Pancreas (tissue), 10 donors: ENCODE data around the gene C2. TPM values are rescaled to one million over a fixed set of nuclear protein-coding genes. Genes with fewer than 3 reads are reported as not detected.
"Not testable (repeated sequence)": the region's sequence is repeated elsewhere in the genome, so short reads cannot be mapped to it uniquely, and the experiment has no call there.

Experiments
- ATAC-seq, 4 donors: fragments of 200-7000 bp; cut with Tn5 transposase; one replicate each; pipeline versions ENCODE4 v1.8.0 to v1.9.1; 2020; ENCODE audit warnings: mild to moderate bottlenecking in 4 of 4, moderate library complexity in 4 of 4
- DNase-seq, 6 donors: peaks; one replicate each; pipeline ENCODE4 v3.0.0-alpha.2; 2020
- FAIRE-seq: peaks from 2 replicates; lab custom pipeline; 2012; peaks lifted over from hg19 to GRCh38; lab: Jason Lieb, UNC
- H3K27ac ChIP-seq, 4 donors: fragments of 200-600 bp; sonication (generic); 1 replicate in 3 of 4; 2 replicates in 1 of 4; pipeline versions ENCODE4 v1.5.0 to v1.8.0; 2020
- H3K27me3 ChIP-seq, 4 donors: fragments of 200-600 bp; one replicate each; pipeline ENCODE4 v1.8.0; 2021
- H3K36me3 ChIP-seq, 3 donors: fragments of 200-600 bp; sonication (generic) in 1 of 3; one replicate each; pipeline versions ENCODE4 v1.5.0 to v1.8.0; 2020 to 2021
- H3K4me1 ChIP-seq, 3 donors: fragments of 200-600 bp; one replicate each; pipeline ENCODE4 v1.8.0; 2021
- H3K4me3 ChIP-seq, 4 donors: fragments of 200-600 bp; sonication (generic) in 2 of 4; one replicate each; pipeline versions ENCODE4 v1.5.0 to v1.8.0; 2020 to 2021
- H3K9me3 ChIP-seq, 4 donors: fragments of 200-600 bp; one replicate each; pipeline ENCODE4 v1.8.0; 2021
- CTCF ChIP-seq, 4 donors: fragments of 200-600 bp; sonication (generic) in 3 of 4; IDR thresholded peaks; one replicate each; pipeline versions ENCODE4 v1.5.0 to v1.8.0; 2021; ENCODE audit warnings: antibody characterized with exemption in 4 of 4
- WGBS, 2 donors: extraction: QIAGEN DNeasy Blood & Tissue Kit; methylation state at CpG; one replicate each; pipeline ENCODE4 v1.1.7; 2013; 5-methylcytosine and 5-hydroxymethylcytosine counted together
- intact Hi-C, 3 donors: fragments of 100-400 bp; cut with DNase I; formaldehyde crosslinking; loops; one replicate each; pipeline versions ENCODE4 v1.11.1 to v1.14.2; 2022
- polyA plus RNA-seq, 2 donors: library from polyadenylated mRNA; stranded (reverse); fragments of 200-250 nt; gene quantifications; one replicate each; pipeline ENCODE4 v1.2.3, GENCODE V29; 2013
- total RNA-seq, 6 donors: library from RNA; stranded (reverse); fragmentation: NEBNext Ultra II Directional in 4 of 6; extraction: Animal tissue kit (Norgen Biotek cat#: 25700) in 4 of 6; gene quantifications; one replicate each; pipeline versions ENCODE4 v1.2.1 to v1.2.4, GENCODE V29; 2021 to 2023
- donor health status: healthy with polysubstance abuse.
- donor health status: DM: no; HTN: no; CAD: no; lungs with moderate emphysema.
- donor health status: DM: no; HTN: no; CAD: no.
- donor health status: control.
- donor health status: control.
- donor health status: Bipolar disorder and iron deficiency.
- donor health status: DM: yes; HTN: yes; CAD: no.
- donor health status: DM: no; HTN: no; CAD: no.
- donor health status: DM: no; HTN: no; CAD: no.
- donor health status: DM: yes; HTN: yes; CAD: no.

C2 gene
- total and polyA plus RNA-seq, 8 donors, result 0.63 to 14.0 (median 2.2) TPM

- TF ChIP-seq CTCF (IDR thresholded peaks at IDR 0.05), result no peak
- ATAC-seq (peak in 1 of 4 donors; percentile 20), FAIRE-seq (no peak)
Observed at GRCh38 chr6:31927863-31928671, 550 bp downstream of the C2 start.

GRCh38 chr6:31928672-31928939 is 1.1 kb downstream of the C2 start:
- FAIRE-seq (no peak), DNase-seq (no peak), ATAC-seq (no peak)
- H3K9me3 ChIP-seq, result no peaks in the 10 kb centered on the region
- H3K4me1 ChIP-seq, result no peaks in the 10 kb centered on the region
- no peaks in the 10 kb centered on the region for H3K27me3 ChIP-seq
- no peak for TF ChIP-seq CTCF (IDR thresholded peaks at IDR 0.05)
- no peak overlapping the region for H3K4me3 ChIP-seq
- intact Hi-C loops, result no loop called here
- H3K27ac ChIP-seq, result no peak overlapping the region
- WGBS, 2 donors, result 71 to 74% methylated on average over 9 of the region's 9 CpGs
- H3K36me3 ChIP-seq, result no peaks in the 10 kb centered on the region

More at GRCh38 chr6:31927863-31928671, 550 bp downstream of the C2 start:
- Histone ChIP-seq H3K27ac (no peak overlapping the region), H3K36me3 (no peaks in the 10 kb centered on the region), H3K4me1 (no peaks in the 10 kb centered on the region), H3K9me3 (no peaks in the 10 kb centered on the region), H3K4me3 (no peak overlapping the region), H3K27me3 (no peaks in the 10 kb centered on the region)
- DNase-seq, result no peak
- intact Hi-C loops, result no loop called here
- WGBS, 2 donors, result 59 to 69% methylated on average over 11 of the region's 11 CpGs

- H3K4me1 ChIP-seq, result no peaks in the 10 kb centered on the region
- H3K36me3 ChIP-seq, result no peaks in the 10 kb centered on the region
- no peaks in the 10 kb centered on the region for H3K27me3 ChIP-seq
- WGBS, 2 donors, result 84 to 88% methylated on average over 1 of the region's 1 CpG
- no peaks in the 10 kb centered on the region for H3K9me3 ChIP-seq
- no peak for TF ChIP-seq CTCF (IDR thresholded peaks at IDR 0.05)
- DNase-seq (no peak), FAIRE-seq (no peak), ATAC-seq (no peak)
- intact Hi-C loops, result no loop called here
- H3K4me3 ChIP-seq, result no peak overlapping the region
- no peak overlapping the region for H3K27ac ChIP-seq
Observed at GRCh38 chr6:31930962-31931361, 3.4 kb downstream of the C2 start.

GRCh38 chr6:31932137-31932536 is 4.6 kb downstream of the C2 start:
- WGBS, 2 donors, result 85 to 89% methylated on average over 7 to 32 of the region's 32 CpGs
- H3K27ac ChIP-seq, result not testable (repeated sequence)

GRCh38 chr6:31933537-31933936 is 6.0 kb downstream of the C2 start:
- Histone ChIP-seq H3K36me3 (no peaks in the 10 kb centered on the region), H3K4me1 (no peaks in the 10 kb centered on the region), H3K27ac (no peak overlapping the region), H3K9me3 (no peaks in the 10 kb centered on the region), H3K27me3 (no peaks in the 10 kb centered on the region), H3K4me3 (no peak overlapping the region)
- WGBS, 2 donors, result 72 to 83% methylated on average over 19 of the region's 19 CpGs
- DNase-seq, result no peak
- intact Hi-C loops, result no loop called here
- no peak for FAIRE-seq
- ATAC-seq, result no peak
- TF ChIP-seq CTCF (IDR thresholded peaks at IDR 0.05), result no peak

More at GRCh38 chr6:31932137-31932536, 4.6 kb downstream of the C2 start:
- DNase-seq, intact Hi-C loops, ATAC-seq, H3K27me3 ChIP-seq, H3K36me3 ChIP-seq, FAIRE-seq, H3K4me3 ChIP-seq, H3K4me1 ChIP-seq, H3K9me3 ChIP-seq: not testable (repeated sequence)
